Measurements from ENCODE around the gene BEAN1.

Gene BEAN1

DNA sequence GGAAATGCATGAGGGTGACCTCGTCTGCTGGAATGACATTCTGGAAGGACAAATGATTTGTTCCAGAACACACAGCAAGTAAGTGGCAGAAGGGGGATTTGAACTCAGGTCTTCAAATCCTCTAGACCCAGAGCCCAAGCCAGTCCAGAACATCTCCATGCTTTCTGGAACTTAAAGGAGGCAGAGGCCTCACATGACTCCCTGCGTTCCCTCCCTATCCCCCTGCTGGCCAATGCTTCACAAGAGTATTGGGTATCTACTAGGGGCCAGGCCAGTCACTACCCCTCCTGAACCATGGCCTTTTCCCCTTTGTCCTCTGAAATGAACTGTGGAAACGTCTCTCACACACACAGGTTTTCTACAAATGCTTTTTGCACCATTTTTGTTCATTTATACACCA, 7.6 kb upstream of the BEAN1 start:
- no peak for DNase-seq (ENCODE audit: extremely low read depth, low read depth)
- H3K4me3 ChIP-seq (replicated peaks; ENCODE audit: low read depth, low read length): no peak overlapping the region
- TF ChIP-seq, protein P1, sequence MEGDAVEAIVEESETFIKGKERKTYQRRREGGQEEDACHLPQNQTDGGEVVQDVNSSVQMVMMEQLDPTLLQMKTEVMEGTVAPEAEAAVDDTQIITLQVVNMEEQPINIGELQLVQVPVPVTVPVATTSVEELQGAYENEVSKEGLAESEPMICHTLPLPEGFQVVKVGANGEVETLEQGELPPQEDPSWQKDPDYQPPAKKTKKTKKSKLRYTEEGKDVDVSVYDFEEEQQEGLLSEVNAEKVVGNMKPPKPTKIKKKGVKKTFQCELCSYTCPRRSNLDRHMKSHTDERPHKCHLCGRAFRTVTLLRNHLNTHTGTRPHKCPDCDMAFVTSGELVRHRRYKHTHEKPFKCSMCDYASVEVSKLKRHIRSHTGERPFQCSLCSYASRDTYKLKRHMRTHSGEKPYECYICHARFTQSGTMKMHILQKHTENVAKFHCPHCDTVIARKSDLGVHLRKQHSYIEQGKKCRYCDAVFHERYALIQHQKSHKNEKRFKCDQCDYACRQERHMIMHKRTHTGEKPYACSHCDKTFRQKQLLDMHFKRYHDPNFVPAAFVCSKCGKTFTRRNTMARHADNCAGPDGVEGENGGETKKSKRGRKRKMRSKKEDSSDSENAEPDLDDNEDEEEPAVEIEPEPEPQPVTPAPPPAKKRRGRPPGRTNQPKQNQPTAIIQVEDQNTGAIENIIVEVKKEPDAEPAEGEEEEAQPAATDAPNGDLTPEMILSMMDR (IDR thresholded peaks at IDR 0.05; ENCODE audit: low read depth, low read length, missing control alignments): no peak

DNA sequence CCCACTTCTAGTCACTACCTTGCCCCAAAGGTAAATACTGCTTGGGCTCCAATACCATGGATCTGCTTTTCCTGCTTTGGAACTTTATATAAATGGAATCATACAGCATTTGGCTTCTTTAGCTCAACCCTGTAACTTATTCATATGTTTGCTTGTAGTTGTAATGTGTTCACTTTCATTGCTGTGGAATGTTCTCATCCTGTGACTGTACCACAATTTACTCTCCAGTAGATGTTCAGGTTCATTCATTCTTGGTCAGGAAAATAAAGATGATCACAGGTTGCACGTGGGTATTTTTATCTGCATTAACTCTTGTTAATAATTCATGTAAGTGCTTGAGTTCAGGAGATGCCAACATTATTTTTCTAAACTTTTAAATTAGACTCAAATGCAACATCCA, 6.7 kb upstream of the BEAN1 start:
- TF ChIP-seq, protein P1 (IDR thresholded peaks at IDR 0.05; ENCODE audit: low read depth, low read length, missing control alignments): no peak
- DNase-seq (ENCODE audit: extremely low read depth, low read depth): no peak
- H3K4me3 ChIP-seq (replicated peaks; ENCODE audit: low read depth, low read length): no peak overlapping the region

DNA sequence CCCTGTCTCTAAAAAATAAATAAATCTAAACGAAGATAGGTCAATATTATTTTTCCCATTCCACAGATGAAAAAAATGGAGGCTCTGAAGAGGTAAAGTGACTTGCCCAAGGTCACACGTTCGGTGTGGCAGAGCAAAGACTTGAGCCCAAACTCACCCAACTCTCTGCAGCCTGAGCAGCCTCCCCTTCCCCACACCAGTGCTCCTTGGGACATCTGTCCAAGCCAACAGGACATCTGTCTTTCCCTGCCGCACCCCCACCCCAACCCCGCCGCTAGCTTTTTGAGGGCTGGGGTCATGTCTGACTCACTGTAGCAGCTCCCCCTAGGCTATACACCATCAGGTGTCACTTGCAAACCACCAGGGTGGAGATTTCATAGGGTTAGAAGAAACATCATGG, 5.2 kb upstream of the BEAN1 start:
- H3K4me3 ChIP-seq (replicated peaks; ENCODE audit: low read depth, low read length): no peak overlapping the region
- DNase-seq (ENCODE audit: extremely low read depth, low read depth): no peak
- TF ChIP-seq, protein P1 (IDR thresholded peaks at IDR 0.05; ENCODE audit: low read depth, low read length, missing control alignments): no peak

DNA sequence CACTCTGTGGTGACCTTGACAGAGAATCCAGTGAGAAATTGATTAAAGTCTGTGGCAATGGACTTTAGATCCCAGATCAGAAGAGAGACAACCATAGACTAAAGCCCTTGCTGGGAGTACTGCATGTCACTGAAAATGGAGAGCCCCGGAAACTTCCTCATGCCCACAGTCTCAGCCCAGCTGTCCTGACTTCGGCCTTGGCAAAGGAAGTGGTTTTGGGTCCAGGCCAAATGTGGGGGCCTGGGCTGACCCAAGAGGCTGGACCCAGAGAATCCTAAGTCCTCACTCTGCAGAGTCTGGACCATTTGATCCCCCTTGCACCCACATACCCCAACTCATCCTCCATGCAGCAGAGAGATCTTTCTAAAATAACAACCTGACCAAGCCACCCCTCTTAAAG, 4.7 kb upstream of the BEAN1 start:
- no peak overlapping the region for H3K4me3 ChIP-seq (replicated peaks; ENCODE audit: low read depth, low read length)
- DNase-seq (ENCODE audit: extremely low read depth, low read depth): no peak
- TF ChIP-seq, protein P1 (IDR thresholded peaks at IDR 0.05; ENCODE audit: low read depth, low read length, missing control alignments): no peak

DNA sequence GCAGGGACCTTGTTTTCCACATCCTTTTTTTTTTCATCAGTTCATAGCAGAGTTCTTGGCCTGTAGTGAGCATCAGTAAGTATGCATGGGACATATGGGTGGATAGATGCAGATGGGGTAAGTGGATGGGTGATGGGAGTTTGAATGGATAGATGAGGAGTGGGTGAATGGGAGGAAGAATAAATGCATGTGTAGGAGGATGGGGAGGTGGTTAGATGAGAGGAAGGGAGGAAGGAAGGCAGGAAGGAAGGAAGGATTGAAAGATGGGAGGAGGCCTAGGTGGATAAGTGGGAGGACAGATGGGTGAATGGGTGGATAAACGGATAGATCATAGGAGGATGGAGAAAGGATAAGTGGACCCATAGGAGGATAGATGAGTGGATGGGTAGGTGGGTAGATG, 3.9 kb upstream of the BEAN1 start:
- TF ChIP-seq, protein P1 (IDR thresholded peaks at IDR 0.05; ENCODE audit: low read depth, low read length, missing control alignments): no peak
- DNase-seq (ENCODE audit: extremely low read depth, low read depth): no peak
- H3K4me3 ChIP-seq (replicated peaks; ENCODE audit: low read depth, low read length): no peak overlapping the region

DNA sequence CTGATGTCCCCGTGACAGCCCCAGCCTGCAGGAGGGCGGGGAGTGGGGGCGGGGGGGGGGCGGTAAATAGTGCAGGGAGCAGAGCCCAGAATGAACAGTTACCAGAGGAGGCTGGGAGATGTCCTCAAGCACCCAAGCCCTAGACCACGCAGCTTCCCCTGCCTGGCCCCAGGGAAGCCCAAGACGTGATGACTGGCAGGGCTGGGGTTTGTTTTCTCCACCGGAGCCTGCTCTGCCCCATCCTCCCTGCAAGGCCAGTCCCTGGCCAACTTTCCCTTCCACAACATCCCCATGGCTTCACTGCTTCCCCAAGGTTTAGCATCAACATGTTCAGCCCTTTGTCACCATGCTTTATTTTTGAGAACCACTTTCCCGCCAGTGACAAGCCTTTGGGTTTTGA, 1.4 kb upstream of the BEAN1 start:
- no peak for DNase-seq (ENCODE audit: extremely low read depth, low read depth)
- TF ChIP-seq, protein P1 (IDR thresholded peaks at IDR 0.05; ENCODE audit: low read depth, low read length, missing control alignments): no peak
- no peak overlapping the region for H3K4me3 ChIP-seq (replicated peaks; ENCODE audit: low read depth, low read length)

Measured in HFF-Myc (cell line).